HK-2 (cell line): ENCODE results near the gene GBX2.
"Not testable (repeated sequence)": the region's sequence is repeated elsewhere in the genome, so short reads cannot be mapped to it uniquely, and the experiment has no call there.

ENCODE experiments used
- DNase-seq: peaks from one replicate; pipeline ENCODE4 v3.0.0-alpha.2; 2018; ENCODE audit not compliant: unreplicated experiment

Gene GBX2

DNA sequence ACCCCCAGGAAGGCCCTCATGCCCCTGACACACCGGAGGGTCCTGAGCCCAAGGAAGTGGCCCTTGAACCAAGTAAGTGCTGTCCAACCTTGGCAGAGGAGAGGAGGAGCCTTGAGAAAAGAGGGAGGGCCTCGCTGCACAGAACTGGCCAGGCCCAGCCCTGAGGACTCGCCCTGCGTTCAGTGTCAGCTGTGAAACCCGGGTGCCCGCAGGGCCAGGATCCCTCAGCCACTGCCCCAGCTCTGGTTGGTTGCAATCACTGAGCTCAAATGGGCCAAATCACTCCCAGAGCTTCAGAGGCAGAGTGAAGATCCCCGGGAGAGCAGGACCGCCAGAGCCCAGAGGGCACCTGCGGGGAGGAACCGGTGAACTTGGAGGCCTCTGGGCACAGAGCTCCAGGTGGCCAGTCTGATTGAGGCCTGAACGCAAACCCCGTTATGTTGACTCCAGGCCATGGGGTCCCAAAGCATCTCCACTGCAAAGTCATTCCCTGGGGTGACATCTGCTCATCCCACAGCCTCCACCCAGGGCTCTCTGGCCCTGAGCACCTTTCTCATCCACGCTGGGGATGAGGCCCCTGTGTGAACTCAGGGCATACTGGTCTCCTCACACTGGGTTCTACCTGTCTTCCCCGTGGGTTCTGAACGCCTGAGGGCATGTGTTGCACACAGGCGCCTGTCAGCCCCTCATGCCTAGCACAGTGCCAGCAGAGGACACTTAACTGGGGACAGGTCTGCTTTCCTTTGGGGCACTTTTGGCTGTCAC lies 11.9 kb downstream of the GBX2 start:
- no peak for DNase-seq

GRCh38 chr2:236155406-236155805 lies 12.8 kb downstream of the GBX2 start:
- DNase-seq = no peak

- no peak for DNase-seq
Observed at GRCh38 chr2:236146436-236146835, 21.8 kb downstream of the GBX2 start.

DNA sequence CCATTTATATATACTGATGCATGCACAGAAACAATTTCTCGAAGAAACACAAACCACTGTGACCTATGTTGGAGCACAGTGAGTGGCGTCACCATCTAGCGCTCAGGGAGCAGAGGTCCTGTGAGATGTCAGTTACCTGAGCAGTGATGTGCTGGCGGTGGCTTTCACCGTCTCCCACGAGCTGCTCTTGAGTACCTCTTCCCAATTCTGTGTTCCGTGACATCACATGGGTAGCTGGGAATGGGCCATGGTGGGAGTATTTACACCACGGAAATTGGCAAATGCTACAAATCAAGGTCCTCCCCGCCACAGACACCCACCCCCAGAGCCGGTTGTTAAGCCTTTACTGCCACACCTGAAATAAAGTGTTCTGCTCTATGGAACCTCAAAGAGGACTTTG lies 24.4 kb downstream of the GBX2 start:
- DNase-seq = no peak

DNA sequence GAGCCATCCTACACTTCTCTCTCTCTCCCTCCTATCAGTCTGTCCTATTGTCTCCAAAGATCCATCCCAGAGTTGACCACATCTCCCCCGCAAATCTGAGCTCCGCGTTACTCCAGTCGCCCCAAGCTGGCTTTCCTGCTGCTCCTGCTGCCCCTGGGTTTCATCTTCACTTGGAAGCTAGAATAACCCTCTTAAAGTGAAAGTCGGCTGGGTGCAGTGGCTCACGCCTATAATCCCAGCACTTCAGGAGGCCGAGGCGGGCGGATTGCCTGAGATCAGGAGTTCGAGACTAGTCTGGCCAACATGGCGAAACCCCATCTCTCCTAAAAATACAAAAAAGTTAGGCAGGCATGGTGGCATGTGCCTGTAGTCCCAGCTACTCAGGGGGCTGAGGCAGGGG lies 26.6 kb downstream of the GBX2 start:
- not testable (repeated sequence) for DNase-seq

DNA sequence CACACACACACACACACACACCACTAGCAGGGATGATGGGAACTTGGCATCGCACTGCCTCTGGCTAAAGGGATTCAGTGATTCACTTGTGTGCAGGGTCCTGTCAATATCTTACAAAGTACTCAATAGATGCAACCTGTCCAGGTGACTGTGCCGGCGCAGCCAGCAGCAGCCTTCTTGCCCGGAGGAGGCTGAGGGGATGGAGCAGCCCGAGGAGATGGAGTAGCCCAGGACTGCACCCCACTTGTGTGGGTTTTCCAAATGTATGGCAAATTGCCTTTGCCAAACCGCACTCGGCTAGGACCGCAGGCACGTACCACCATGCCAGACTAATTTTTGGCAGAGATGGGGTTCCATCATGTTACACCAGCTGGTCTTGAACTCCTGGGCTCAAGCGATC lies 31.1 kb downstream of the GBX2 start:
- no peak for DNase-seq

GRCh38 chr2:236136538-236136937 lies 31.6 kb downstream of the GBX2 start:
- no peak for DNase-seq

DNA sequence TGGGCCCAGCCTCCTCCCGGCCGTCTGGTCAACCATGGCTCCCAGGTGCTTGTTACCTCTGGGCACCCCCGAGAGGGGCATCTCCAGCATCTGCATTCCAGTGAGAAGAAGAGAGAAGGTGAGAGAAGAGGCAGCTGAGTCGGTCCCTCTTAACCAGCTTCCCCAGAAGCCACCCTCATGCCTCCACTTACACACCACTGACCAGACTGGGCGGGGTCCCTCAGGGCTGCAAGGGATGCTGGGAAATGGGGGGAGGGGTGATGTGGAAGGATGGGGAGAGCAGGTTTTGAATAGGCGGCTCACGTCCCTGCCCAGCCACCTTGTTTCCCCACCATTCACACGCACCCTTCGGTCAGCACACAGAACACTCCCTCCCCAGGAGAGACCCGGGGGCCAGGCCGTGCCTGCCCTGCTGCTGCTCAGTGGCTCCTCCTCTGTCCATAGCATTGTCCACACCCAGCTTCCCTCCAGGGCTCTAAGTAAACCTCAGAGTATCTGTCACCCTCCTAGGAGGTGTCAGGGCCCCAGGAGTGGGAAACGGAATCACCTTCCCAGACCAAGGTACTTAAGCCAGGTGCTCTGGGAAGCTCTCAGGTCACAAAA lies 34.7 kb downstream of the GBX2 start:
- no peak for DNase-seq

DNA sequence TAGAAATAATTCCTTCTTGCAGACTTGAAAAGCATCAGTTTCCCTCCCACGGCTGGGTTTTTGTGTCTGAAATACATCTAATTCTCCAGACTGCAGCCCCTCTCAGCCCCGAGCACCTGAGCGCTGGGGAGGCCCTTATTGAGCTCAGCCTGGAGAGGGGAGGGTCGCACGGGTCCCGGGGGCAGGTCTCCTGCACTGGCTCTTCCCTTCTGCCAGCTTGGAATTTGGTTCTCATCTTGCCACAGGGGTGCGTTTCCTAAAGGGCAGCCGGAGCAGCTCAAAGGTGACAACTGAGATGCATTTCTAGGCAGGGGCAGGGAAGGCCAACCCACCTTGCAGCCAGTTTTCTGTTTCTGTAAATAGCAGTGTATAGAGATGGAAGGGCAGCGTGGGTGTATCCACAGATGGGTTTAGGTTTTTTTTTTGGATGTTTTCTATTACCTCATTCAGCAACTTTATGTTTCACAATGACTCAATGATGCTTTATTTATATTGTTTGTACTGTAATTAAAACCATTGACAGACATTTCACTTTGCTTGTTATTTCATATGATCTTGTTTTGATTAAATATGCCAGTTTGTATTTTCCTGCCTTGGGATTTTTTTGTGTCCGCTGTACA lies 37.0 kb downstream of the GBX2 start:
- DNase-seq = no peak

DNA sequence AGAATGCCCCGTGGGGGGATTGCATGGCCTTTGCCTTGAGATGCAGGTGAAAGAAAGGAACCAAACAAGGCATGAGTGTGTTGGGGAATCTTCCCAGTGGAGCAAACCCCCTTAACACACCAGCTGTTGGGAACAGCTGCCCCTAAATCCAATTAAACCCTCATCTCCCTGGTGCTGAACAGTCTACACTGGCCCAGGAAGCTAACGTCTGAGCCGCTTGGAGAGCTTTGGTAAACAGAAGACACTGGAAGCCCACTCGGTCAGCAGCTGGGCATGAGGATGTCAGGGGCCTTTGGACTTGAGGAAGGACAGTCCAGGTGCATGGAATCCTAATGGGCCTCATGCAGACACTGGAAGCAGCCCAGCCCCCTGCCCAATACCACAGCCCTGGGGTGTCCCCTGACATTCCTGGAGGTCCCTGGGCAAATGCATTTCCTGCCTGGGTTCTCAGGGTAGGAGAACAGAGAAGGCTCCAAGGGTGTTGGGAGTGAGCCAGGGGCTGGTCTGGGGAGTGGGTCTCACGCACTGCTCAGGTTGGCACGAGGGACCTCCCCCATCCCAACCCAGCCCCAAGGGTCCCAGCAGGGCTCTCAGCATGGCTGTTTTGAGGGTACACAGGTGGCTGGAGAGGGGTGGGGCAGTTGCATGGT lies 37.7 kb downstream of the GBX2 start:
- DNase-seq = no peak

- no peak for DNase-seq
Observed at GRCh38 chr2:236129935-236130334, 38.3 kb downstream of the GBX2 start.

GRCh38 chr2:236128321-236128720 lies 39.9 kb downstream of the GBX2 start:
- DNase-seq = no peak

DNA sequence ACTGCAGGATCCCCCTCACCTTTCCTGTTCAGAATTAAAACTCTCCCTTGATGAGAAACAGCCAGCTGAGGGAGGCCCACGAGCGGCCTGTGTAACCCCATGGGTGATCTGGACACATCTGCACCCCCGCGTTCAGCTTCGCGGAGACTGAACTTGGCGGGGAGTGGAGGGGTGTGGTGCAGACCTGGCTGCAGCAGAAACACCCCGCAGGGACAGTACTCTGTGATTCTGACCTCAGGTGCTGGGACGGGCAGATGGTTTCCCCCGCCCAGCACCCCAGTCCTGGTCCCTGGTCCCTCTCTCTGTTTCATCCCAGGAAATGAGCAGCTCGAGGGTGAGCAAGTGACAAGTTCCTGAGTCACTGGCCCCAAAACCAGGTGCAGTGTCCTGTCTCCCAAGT lies 41.2 kb downstream of the GBX2 start:
- DNase-seq = no peak

DNA sequence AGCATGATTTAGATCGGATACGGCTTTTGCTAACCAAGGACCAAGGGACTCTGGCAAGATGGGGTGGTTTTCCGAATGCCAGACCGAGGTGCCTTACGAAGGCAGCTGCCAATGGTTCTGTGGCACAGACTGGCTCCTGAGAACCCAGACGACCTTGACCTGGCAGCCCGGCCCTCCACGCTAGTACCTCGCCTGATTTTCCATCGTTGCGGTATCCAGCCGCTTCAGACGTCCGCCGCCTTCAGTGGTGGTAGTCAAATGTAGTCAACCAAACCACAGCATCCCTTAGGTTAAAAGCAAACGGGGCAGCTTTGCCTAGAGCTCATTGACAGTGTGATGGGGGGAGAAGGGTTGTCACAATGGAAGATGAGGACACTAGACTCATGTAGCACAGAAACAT lies 42.6 kb downstream of the GBX2 start:
- DNase-seq = no peak

GRCh38 chr2:236124182-236124893 lies 43.8 kb downstream of the GBX2 start:
- DNase-seq = no peak

DNA sequence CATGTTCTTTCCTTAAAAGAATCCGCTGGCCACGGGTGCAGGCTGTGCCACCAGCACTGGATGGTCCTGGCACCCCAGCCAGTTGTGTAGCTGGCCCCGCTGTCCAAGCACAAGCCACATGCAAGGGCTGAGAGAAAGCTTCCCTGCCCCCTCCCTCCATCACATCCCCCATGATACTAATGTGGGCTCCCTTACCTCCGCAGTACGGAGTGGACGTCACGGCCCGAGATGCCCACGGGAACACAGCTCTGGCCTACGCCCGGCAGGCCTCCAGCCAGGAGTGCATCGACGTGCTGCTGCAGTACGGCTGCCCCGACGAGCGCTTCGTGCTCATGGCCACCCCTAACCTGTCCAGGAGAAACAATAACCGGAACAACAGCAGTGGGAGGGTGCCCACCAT lies 44.5 kb downstream of the GBX2 start:
- no peak for DNase-seq

GRCh38 chr2:236122236-236122635 lies 46.0 kb downstream of the GBX2 start:
- no peak for DNase-seq

GRCh38 chr2:236121546-236121945 lies 46.6 kb downstream of the GBX2 start:
- no peak for DNase-seq

DNA sequence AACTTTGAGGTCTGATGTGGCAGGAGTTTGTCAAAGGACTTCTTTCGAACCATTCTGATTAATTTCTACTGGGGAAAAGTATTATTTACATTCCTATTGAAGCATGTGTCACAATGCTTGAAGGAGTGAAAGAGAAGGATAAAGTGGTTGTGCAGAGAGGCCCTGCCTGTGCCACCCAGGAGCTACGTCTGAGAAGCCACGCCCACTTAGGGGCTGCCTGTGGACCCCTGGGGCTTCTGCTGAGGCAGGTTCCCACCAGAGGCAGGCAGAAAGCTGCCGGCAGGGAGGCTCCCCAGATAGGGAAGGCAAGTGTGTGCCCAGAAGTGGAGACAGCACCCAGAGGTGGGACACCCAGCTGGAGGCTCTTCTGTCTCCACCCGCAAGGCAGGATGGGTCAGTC lies 47.4 kb downstream of the GBX2 start:
- no peak for DNase-seq

DNA sequence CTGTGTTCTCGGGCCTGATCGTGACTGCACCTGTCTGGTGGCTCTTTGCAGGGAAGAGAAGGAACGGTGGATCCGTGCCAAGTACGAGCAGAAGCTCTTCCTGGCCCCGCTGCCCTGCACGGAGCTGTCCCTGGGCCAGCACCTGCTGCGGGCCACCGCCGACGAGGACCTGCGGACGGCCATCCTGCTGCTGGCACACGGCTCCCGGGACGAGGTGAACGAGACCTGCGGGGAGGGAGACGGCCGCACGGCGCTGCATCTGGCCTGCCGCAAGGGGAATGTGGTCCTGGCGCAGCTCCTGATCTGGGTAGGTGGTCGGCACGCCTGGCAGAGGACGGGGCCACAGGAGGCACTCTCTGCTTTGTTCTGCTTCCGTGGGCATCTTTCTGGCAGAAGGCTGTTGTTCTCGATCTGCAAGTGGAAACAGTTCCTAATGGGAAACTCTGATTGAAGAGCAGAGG lies 48.0 kb downstream of the GBX2 start:
- no peak for DNase-seq

GRCh38 chr2:236119476-236119875 lies 48.7 kb downstream of the GBX2 start:
- no peak for DNase-seq

GRCh38 chr2:236119003-236119402 lies 49.2 kb downstream of the GBX2 start:
- no peak for DNase-seq
